Measurements from ENCODE around the gene FSTL1.

DNA sequence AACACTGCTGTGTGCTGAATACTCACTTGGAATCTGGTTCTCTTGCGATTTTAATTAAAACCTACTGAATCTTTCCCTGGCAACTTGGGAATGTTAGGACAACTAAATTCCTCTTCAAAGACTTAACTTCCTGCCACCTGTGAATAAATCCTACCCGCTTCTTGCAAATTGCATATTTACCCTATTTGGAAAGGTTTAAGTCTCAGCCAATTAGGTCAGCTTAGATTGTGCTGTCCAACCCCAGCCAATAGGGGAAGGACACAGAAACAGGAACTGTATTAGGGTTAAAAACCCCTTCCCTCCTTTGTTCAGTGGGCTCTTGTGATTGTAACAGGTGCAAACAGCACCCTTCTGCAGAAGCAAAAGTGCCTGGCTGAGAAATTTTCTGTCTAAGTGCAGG is 38.6 kb upstream of the FSTL1 start:
- TF ChIP-seq RNF2 (IDR thresholded peaks at IDR 0.05; ENCODE audit: borderline replicate concordance, low read depth, low read length, missing control alignments, poor library complexity, severe bottlenecking) (no peak), EZH2 (IDR thresholded peaks at IDR 0.05; ENCODE audit: low read depth, low read length, severe bottlenecking) (no peak), POLR2A (IDR thresholded peaks at IDR 0.05; ENCODE audit: control extremely low read depth in 1 of 2, low read depth in 2 of 2, low read length in 2 of 2) (no peak), POLR2AphosphoS5 (IDR thresholded peaks at IDR 0.05; ENCODE audit: low read depth, low read length) (no peak), CEBPB (IDR thresholded peaks at IDR 0.05; ENCODE audit: low read depth, low read length) (no peak)
- TF ChIP-seq, protein P1, sequence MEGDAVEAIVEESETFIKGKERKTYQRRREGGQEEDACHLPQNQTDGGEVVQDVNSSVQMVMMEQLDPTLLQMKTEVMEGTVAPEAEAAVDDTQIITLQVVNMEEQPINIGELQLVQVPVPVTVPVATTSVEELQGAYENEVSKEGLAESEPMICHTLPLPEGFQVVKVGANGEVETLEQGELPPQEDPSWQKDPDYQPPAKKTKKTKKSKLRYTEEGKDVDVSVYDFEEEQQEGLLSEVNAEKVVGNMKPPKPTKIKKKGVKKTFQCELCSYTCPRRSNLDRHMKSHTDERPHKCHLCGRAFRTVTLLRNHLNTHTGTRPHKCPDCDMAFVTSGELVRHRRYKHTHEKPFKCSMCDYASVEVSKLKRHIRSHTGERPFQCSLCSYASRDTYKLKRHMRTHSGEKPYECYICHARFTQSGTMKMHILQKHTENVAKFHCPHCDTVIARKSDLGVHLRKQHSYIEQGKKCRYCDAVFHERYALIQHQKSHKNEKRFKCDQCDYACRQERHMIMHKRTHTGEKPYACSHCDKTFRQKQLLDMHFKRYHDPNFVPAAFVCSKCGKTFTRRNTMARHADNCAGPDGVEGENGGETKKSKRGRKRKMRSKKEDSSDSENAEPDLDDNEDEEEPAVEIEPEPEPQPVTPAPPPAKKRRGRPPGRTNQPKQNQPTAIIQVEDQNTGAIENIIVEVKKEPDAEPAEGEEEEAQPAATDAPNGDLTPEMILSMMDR (IDR thresholded peaks at IDR 0.05; ENCODE audit: control extremely low read depth in 1 of 3, insufficient read depth in 1 of 3, low read depth in 1 of 3, low read length in 3 of 3), result no peak
